Fibroblast of mammary gland (primary cell): Measurements from ENCODE around the gene RPS3.
"Not testable (repeated sequence)": the region's sequence is repeated elsewhere in the genome, so short reads cannot be mapped to it uniquely, and the experiment has no call there.

Source experiments
- DNase-seq: peaks from one replicate; pipeline ENCODE4 v3.0.0-alpha.2; 2010; ENCODE audit warnings: low read depth
- H3K4me3 ChIP-seq: 2 replicates; pipeline ENCODE4 v1.5.1; 2011; ENCODE audit warnings: low read depth, mild to moderate bottlenecking, low read length, moderate library complexity; ENCODE audit not compliant: control insufficient read depth
- CTCF ChIP-seq: conservative IDR thresholded peaks from 2 replicates; pipeline ENCODE4 v1.5.1; 2011; ENCODE audit warnings: low read depth, low read length, inconsistent platforms; ENCODE audit not compliant: control insufficient read depth, insufficient read depth

Gene RPS3

GRCh38 chr11:75352588-75353206 lies 46.6 kb upstream of the RPS3 start:
- TF ChIP-seq CTCF, result no peak
- no peak overlapping the region for H3K4me3 ChIP-seq
- no peak for DNase-seq

GRCh38 chr11:75355051-75355450 lies 44.3 kb upstream of the RPS3 start:
- TF ChIP-seq CTCF, result no peak
- H3K4me3 ChIP-seq, result no peak overlapping the region
- no peak for DNase-seq

DNA sequence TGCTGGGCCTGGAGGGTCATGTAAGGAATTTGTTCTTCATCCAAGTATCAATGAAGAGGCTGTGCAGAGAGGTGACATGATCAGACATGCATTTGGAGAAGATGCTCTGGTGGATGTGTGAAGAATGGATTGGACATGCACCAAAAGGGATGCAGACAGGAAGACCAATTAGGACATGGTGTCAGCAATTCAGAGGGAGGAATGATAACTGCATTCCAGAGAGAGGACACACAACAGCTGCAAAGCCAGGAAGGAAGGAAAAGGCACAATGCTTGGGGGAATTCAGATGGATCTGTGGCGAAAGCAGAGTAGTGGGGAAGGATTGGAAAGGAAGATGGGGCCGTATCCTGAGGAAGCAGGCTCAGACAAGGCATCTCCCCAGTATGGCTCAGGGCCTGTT lies 42.7 kb upstream of the RPS3 start:
- H3K4me3 ChIP-seq, result no peak overlapping the region
- TF ChIP-seq CTCF, result no peak
- no peak for DNase-seq

- DNase-seq, H3K4me3 ChIP-seq: not testable (repeated sequence)
These were observed 37.0 kb upstream of the RPS3 start for GRCh38 chr11:75362285-75362684.

GRCh38 chr11:75365711-75366181 lies 33.6 kb upstream of the RPS3 start:
- peak; percentile 86 for DNase-seq
- H3K4me3 ChIP-seq, result no peak overlapping the region
- TF ChIP-seq CTCF, result no peak

- H3K4me3 ChIP-seq, DNase-seq: not testable (repeated sequence)
These were observed 32.5 kb upstream of the RPS3 start for GRCh38 chr11:75366826-75367225.

DNA sequence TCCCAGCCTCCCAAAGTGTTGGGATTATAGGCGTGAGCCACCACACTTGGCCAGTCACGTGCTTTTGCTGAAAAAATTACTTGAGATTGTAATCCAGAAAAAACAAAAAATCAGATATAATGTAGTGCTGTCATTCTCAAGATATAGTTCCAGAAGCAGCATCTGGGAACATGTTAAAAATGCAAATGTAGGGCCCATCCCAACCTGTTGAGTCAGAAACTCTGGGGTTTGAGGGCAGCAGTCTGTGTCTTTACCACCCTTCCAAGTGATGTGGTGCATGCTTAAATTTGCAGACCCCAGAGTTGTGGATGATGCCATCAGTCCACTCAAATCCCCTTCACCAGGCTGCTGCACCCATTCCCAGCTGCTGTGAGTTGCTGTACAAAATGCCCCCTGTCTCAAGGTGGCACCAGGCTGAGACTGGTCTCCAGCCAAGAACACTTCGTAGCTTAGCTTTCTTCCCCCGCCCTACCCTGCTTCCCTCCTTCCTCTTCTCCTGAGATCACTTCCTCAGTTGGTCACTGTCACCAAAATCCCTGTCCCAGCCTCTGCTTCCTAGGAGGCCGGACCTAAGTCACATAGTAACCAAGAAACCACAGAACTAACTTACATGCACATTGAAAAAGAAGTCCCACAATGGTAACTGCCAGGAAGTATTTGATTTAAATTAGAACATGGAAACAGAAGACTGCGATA lies 29.6 kb upstream of the RPS3 start:
- TF ChIP-seq CTCF, result no peak
- H3K4me3 ChIP-seq, result no peak overlapping the region
- no peak for DNase-seq
